ENCODE results near the gene RALGDS.
"Not testable (repeated sequence)": the region's sequence is repeated elsewhere in the genome, so short reads cannot be mapped to it uniquely, and the experiment has no call there.

Gene RALGDS

GRCh38 chr9:133066181-133066983 is 54.7 kb downstream of the RALGDS start:
- H3K36me3 ChIP-seq (ENCODE audit: control insufficient read depth, insufficient read depth, low read length) = no peaks in the 10 kb centered on the region
- no peak for DNase-seq
- H3K4me3 ChIP-seq (ENCODE audit: insufficient read depth, low read depth, low read length, poor library complexity, severe bottlenecking) = no peak overlapping the region
- H3K27me3 ChIP-seq (replicated peaks; ENCODE audit: control insufficient read depth, insufficient read depth, low read length, poor library complexity, severe bottlenecking) = no peaks in the 10 kb centered on the region
- no peaks in the 10 kb centered on the region for H3K9me3 ChIP-seq (ENCODE audit: control insufficient read depth, low read length)
- H3K27ac ChIP-seq (ENCODE audit: insufficient read depth, low read length, poor library complexity, severe bottlenecking) = no peak overlapping the region
- H3K4me1 ChIP-seq (ENCODE audit: control insufficient read depth, insufficient read depth, low read length, poor library complexity, severe bottlenecking) = no peaks in the 10 kb centered on the region

DNA sequence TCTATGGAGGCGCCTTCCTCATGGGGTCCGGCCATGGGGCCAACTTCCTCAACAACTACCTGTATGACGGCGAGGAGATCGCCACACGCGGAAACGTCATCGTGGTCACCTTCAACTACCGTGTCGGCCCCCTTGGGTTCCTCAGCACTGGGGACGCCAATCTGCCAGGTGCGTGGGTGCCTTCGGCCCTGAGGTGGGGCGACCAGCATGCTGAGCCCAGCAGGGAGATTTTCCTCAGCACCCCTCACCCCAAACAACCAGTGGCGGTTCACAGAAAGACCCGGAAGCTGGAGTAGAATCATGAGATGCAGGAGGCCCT is 56.0 kb downstream of the RALGDS start:
- H3K36me3 ChIP-seq (ENCODE audit: control insufficient read depth, insufficient read depth, low read length) = no peaks in the 10 kb centered on the region
- no peak for DNase-seq
- H3K4me1 ChIP-seq (ENCODE audit: control insufficient read depth, insufficient read depth, low read length, poor library complexity, severe bottlenecking) = peaks cover 5% of the 10 kb centered on the region

DNA sequence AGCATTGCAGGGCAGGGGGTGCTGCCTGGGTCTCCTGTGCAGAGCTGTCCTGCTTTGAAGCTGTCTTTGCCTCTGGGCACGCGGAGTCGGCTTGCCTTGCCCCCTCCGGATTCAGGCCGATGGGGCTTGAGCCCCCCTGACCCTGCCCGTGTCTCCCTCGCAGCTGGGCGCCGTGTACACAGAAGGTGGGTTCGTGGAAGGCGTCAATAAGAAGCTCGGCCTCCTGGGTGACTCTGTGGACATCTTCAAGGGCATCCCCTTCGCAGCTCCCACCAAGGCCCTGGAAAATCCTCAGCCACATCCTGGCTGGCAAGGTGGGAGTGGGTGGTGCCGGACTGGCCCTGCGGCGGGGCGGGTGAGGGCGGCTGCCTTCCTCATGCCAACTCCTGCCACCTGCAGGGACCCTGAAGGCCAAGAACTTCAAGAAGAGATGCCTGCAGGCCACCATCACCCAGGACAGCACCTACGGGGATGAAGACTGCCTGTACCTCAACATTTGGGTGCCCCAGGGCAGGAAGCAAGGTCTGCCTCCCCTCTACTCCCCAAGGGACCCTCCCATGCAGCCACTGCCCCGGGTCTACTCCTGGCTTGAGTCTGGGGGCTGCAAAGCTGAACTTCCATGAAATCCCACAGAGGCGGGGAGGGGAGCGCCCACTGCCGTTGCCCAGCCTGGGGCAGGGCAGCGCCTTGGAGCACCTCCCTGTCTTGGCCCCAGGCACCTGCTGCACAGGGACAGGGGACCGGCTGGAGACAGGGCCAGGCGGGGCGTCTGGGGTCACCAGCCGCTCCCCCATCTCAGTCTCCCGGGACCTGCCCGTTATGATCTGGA is 56.6 kb downstream of the RALGDS start:
- no peaks in the 10 kb centered on the region for H3K36me3 ChIP-seq (ENCODE audit: control insufficient read depth, insufficient read depth, low read length)
- H3K27me3 ChIP-seq (replicated peaks; ENCODE audit: control insufficient read depth, insufficient read depth, low read length, poor library complexity, severe bottlenecking) = no peaks in the 10 kb centered on the region
- H3K9me3 ChIP-seq (ENCODE audit: control insufficient read depth, low read length) = no peaks in the 10 kb centered on the region
- peaks cover 11% of the 10 kb centered on the region for H3K4me1 ChIP-seq (ENCODE audit: control insufficient read depth, insufficient read depth, low read length, poor library complexity, severe bottlenecking)
- no peak overlapping the region for H3K4me3 ChIP-seq (ENCODE audit: insufficient read depth, low read depth, low read length, poor library complexity, severe bottlenecking)
- no peak for DNase-seq
- no peak overlapping the region for H3K27ac ChIP-seq (ENCODE audit: insufficient read depth, low read length, poor library complexity, severe bottlenecking)

More for the DNA sequence above, 56.0 kb downstream of the RALGDS start:
- H3K27me3 ChIP-seq (replicated peaks; ENCODE audit: control insufficient read depth, insufficient read depth, low read length, poor library complexity, severe bottlenecking) = no peaks in the 10 kb centered on the region
- no peaks in the 10 kb centered on the region for H3K9me3 ChIP-seq (ENCODE audit: control insufficient read depth, low read length)
- no peak overlapping the region for H3K27ac ChIP-seq (ENCODE audit: insufficient read depth, low read length, poor library complexity, severe bottlenecking)
- no peak overlapping the region for H3K4me3 ChIP-seq (ENCODE audit: insufficient read depth, low read depth, low read length, poor library complexity, severe bottlenecking)

DNA sequence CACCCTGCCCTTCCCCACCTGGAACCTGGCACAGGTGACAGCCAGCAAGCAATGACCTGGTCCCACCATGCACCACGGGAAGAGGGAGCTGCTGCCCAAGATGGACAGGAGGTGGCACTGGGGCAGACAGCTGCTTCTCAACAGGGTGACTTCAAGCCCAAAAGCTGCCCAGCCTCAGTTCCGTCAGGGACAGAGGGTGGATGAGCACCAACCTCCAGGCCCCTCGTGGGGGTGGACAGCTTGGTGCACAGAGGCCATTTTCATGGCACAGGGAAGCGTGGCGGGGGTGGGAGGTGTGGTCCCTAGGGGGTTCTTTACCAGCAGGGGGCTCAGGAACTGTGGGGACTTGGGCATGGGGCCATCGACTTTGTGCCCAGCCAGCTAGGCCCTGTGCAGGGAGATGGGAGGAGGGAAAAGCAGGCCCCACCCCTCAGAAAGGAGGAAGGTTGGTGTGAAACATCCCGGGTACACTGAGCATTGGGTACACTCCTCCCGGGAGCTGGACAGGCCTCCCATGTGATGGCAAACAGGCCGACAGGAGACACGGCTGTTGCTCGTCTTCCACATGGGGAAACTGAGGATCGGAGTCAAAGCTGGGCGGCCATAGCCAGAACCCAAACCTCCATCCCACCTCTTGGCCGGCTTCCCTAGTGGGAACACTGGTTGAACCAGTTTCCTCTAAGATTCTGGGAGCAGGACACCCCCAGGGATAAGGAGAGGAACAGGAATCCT is 57.4 kb downstream of the RALGDS start:
- Histone ChIP-seq H3K4me1 (ENCODE audit: control insufficient read depth, insufficient read depth, low read length, poor library complexity, severe bottlenecking) (peaks cover 13% of the 10 kb centered on the region), H3K27ac (ENCODE audit: insufficient read depth, low read length, poor library complexity, severe bottlenecking) (no peak overlapping the region), H3K9me3 (ENCODE audit: control insufficient read depth, low read length) (no peaks in the 10 kb centered on the region), H3K4me3 (ENCODE audit: insufficient read depth, low read depth, low read length, poor library complexity, severe bottlenecking) (no peak overlapping the region), H3K27me3 (replicated peaks; ENCODE audit: control insufficient read depth, insufficient read depth, low read length, poor library complexity, severe bottlenecking) (no peaks in the 10 kb centered on the region), H3K36me3 (ENCODE audit: control insufficient read depth, insufficient read depth, low read length) (no peaks in the 10 kb centered on the region)
- no peak for DNase-seq

DNA sequence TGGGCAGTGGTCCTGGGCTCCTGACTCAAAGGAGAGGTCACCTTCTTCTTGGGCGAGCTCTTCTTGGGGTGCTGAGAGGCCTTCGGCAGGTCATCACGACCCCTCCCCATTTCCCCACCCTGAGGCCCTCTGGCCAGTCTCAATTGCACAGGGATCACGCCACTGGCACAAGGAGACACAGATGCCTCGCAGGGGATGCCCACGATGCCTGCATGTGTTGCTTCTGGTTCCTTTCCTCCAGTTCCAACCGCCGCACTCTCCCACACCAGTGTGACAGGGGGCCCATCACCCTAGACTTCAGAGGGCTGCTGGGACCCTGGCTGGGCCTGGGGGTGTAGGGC is 57.9 kb downstream of the RALGDS start:
- Histone ChIP-seq H3K27ac (ENCODE audit: insufficient read depth, low read length, poor library complexity, severe bottlenecking) (no peak overlapping the region), H3K4me3 (ENCODE audit: insufficient read depth, low read depth, low read length, poor library complexity, severe bottlenecking) (no peak overlapping the region), H3K9me3 (ENCODE audit: control insufficient read depth, low read length) (no peaks in the 10 kb centered on the region), H3K27me3 (replicated peaks; ENCODE audit: control insufficient read depth, insufficient read depth, low read length, poor library complexity, severe bottlenecking) (no peaks in the 10 kb centered on the region), H3K36me3 (ENCODE audit: control insufficient read depth, insufficient read depth, low read length) (no peaks in the 10 kb centered on the region), H3K4me1 (ENCODE audit: control insufficient read depth, insufficient read depth, low read length, poor library complexity, severe bottlenecking) (peaks cover 14% of the 10 kb centered on the region)
- no peak for DNase-seq

DNA sequence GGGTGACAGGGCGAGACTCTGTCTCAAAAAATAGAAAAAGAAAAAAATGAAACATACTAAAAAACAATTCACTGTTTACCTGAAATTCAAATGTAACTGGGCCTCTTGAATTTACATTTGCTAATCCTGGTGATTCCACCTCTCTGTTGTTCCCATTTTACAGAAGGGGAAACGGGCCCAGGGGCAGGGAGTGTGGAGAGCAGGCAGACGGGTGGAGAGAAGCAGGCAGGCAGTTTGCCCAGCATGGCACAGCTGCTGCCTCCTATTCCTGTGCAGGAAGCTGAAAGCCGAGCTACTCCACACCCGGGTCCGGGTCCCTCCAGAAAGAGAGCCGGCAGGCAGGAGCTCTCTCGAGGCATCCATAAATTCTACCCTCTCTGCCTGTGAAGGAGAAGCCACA is 58.5 kb downstream of the RALGDS start:
- H3K27me3 ChIP-seq (replicated peaks; ENCODE audit: control insufficient read depth, insufficient read depth, low read length, poor library complexity, severe bottlenecking); H3K9me3 ChIP-seq (ENCODE audit: control insufficient read depth, low read length); H3K27ac ChIP-seq (ENCODE audit: insufficient read depth, low read length, poor library complexity, severe bottlenecking); H3K36me3 ChIP-seq (ENCODE audit: control insufficient read depth, insufficient read depth, low read length); H3K4me3 ChIP-seq (ENCODE audit: insufficient read depth, low read depth, low read length, poor library complexity, severe bottlenecking); DNase-seq: not testable (repeated sequence)
- peaks cover 14% of the 10 kb centered on the region for H3K4me1 ChIP-seq (ENCODE audit: control insufficient read depth, insufficient read depth, low read length, poor library complexity, severe bottlenecking)

DNA sequence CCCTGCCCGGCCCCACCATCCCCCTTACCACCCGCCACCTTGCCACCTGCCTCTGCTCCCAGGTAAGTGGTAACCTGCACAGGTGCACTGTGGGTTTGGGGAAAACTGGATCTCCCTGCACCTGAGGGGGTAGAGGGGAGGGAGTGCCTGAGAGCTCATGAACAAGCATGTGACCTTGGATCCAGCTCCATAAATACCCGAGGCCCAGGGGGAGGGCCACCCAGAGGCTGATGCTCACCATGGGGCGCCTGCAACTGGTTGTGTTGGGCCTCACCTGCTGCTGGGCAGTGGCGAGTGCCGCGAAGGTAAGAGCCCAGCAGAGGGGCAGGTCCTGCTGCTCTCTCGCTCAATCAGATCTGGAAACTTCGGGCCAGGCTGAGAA is 59.3 kb downstream of the RALGDS start, which contains the start of gene CEL:
TSS of gene CEL (plus strand) at position 218 of the 382 bp plus-strand sequence. CDS start at position 240, 22 bp downstream.
- DNase-seq; H3K36me3 ChIP-seq (ENCODE audit: control insufficient read depth, insufficient read depth, low read length); H3K27me3 ChIP-seq (replicated peaks; ENCODE audit: control insufficient read depth, insufficient read depth, low read length, poor library complexity, severe bottlenecking); H3K27ac ChIP-seq (ENCODE audit: insufficient read depth, low read length, poor library complexity, severe bottlenecking); H3K4me3 ChIP-seq (ENCODE audit: insufficient read depth, low read depth, low read length, poor library complexity, severe bottlenecking); H3K9me3 ChIP-seq (ENCODE audit: control insufficient read depth, low read length): not testable (repeated sequence)
- peaks cover 14% of the 10 kb centered on the region for H3K4me1 ChIP-seq (ENCODE audit: control insufficient read depth, insufficient read depth, low read length, poor library complexity, severe bottlenecking)

- DNase-seq; H3K4me3 ChIP-seq (ENCODE audit: insufficient read depth, low read depth, low read length, poor library complexity, severe bottlenecking); H3K36me3 ChIP-seq (ENCODE audit: control insufficient read depth, insufficient read depth, low read length); H3K9me3 ChIP-seq (ENCODE audit: control insufficient read depth, low read length); H3K27me3 ChIP-seq (replicated peaks; ENCODE audit: control insufficient read depth, insufficient read depth, low read length, poor library complexity, severe bottlenecking); H3K27ac ChIP-seq (ENCODE audit: insufficient read depth, low read length, poor library complexity, severe bottlenecking): not testable (repeated sequence)
- H3K4me1 ChIP-seq (ENCODE audit: control insufficient read depth, insufficient read depth, low read length, poor library complexity, severe bottlenecking) = peaks cover 14% of the 10 kb centered on the region
Measured at GRCh38 chr9:133061019-133061763, 59.8 kb downstream of the RALGDS start.

GRCh38 chr9:133060417-133060841 is 60.6 kb downstream of the RALGDS start:
- peaks cover 4% of the 10 kb centered on the region for H3K36me3 ChIP-seq (ENCODE audit: control insufficient read depth, insufficient read depth, low read length)
- H3K9me3 ChIP-seq (ENCODE audit: control insufficient read depth, low read length) = no peaks in the 10 kb centered on the region
- H3K4me1 ChIP-seq (ENCODE audit: control insufficient read depth, insufficient read depth, low read length, poor library complexity, severe bottlenecking) = peaks cover 14% of the 10 kb centered on the region
- H3K27me3 ChIP-seq (replicated peaks; ENCODE audit: control insufficient read depth, insufficient read depth, low read length, poor library complexity, severe bottlenecking) = no peaks in the 10 kb centered on the region
- no peak for DNase-seq
- no peak overlapping the region for H3K4me3 ChIP-seq (ENCODE audit: insufficient read depth, low read depth, low read length, poor library complexity, severe bottlenecking)
- H3K27ac ChIP-seq (ENCODE audit: insufficient read depth, low read length, poor library complexity, severe bottlenecking) = no peak overlapping the region
